ENCODE data around the gene ABCA3. TPM values are rescaled to one million over a fixed set of nuclear protein-coding genes. Genes with fewer than 3 reads are reported as not detected.

Gene ABCA3
- polyA plus RNA-seq, 4 donors: 1.1 to 4.7 (median 1.8) TPM

- DNase-seq (no peak), FAIRE-seq (no peak)
- Histone ChIP-seq H3K4me3 (ENCODE audit: low read depth in 1 of 3, low read length in 3 of 3) (no peak overlapping the region), H3K27ac (ENCODE audit: low read depth in 1 of 3, low read length in 2 of 3) (no peak overlapping the region), H3K4me1 (ENCODE audit: control insufficient read depth in 3 of 3, insufficient read depth in 2 of 3, low read depth in 1 of 3, low read length in 2 of 3) (no peaks in the 10 kb centered on the region), H3K27me3 (ENCODE audit: control insufficient read depth in 3 of 3, insufficient read depth in 3 of 3, low read length in 3 of 3) (no peaks in the 10 kb centered on the region), H3K36me3 (ENCODE audit: control insufficient read depth in 3 of 3, insufficient read depth in 2 of 3, low read depth in 1 of 3, low read length in 3 of 3) (peaks cover 24 to 79% (median 34%) of the 10 kb centered on the region in 3 donors), H3K9me3 (ENCODE audit: control insufficient read depth in 2 of 2, insufficient read depth in 1 of 2, low read depth in 1 of 2, low read length in 1 of 2) (no peaks in the 10 kb centered on the region)
- 92 to 94% (median 93%) methylated on average over 6 of the region's 6 CpGs for WGBS, 3 donors
These were observed 82.8 kb downstream of the ABCA3 start for GRCh38 chr16:2257726-2258125.

GRCh38 chr16:2256531-2257140, 83.9 kb downstream of the ABCA3 start:
- Histone ChIP-seq H3K4me1 (ENCODE audit: control insufficient read depth in 3 of 3, insufficient read depth in 2 of 3, low read depth in 1 of 3, low read length in 2 of 3) (peaks cover 0 to 7% (median 0%) of the 10 kb centered on the region in 3 donors), H3K36me3 (ENCODE audit: control insufficient read depth in 3 of 3, insufficient read depth in 2 of 3, low read depth in 1 of 3, low read length in 3 of 3) (peaks cover 19 to 81% (median 30%) of the 10 kb centered on the region in 3 donors), H3K4me3 (ENCODE audit: low read depth in 1 of 3, low read length in 3 of 3) (no peak overlapping the region), H3K27me3 (ENCODE audit: control insufficient read depth in 3 of 3, insufficient read depth in 3 of 3, low read length in 3 of 3) (no peaks in the 10 kb centered on the region), H3K27ac (ENCODE audit: low read depth in 1 of 3, low read length in 2 of 3) (no peak overlapping the region), H3K9me3 (ENCODE audit: control insufficient read depth in 2 of 2, insufficient read depth in 1 of 2, low read depth in 1 of 2, low read length in 1 of 2) (no peaks in the 10 kb centered on the region)
- WGBS, 3 donors: 88 to 94% (median 93%) methylated on average over 12 of the region's 12 CpGs
- FAIRE-seq (no peak), DNase-seq (no peak)

- H3K4me1 ChIP-seq (ENCODE audit: control insufficient read depth in 3 of 3, insufficient read depth in 2 of 3, low read depth in 1 of 3, low read length in 2 of 3): peaks cover 0 to 11% (median 2%) of the 10 kb centered on the region in 3 donors
- H3K36me3 ChIP-seq (ENCODE audit: control insufficient read depth in 3 of 3, insufficient read depth in 2 of 3, low read depth in 1 of 3, low read length in 3 of 3): peaks cover 16 to 76% (median 23%) of the 10 kb centered on the region in 3 donors
- no peaks in the 10 kb centered on the region for H3K27me3 ChIP-seq (ENCODE audit: control insufficient read depth in 3 of 3, insufficient read depth in 3 of 3, low read length in 3 of 3)
- 84 to 90% (median 87%) methylated on average over 11 of the region's 11 CpGs for WGBS, 3 donors
- H3K4me3 ChIP-seq (ENCODE audit: low read depth in 1 of 3, low read length in 3 of 3): no peak overlapping the region
- no peak overlapping the region for H3K27ac ChIP-seq (ENCODE audit: low read depth in 1 of 3, low read length in 2 of 3)
- H3K9me3 ChIP-seq (ENCODE audit: control insufficient read depth in 2 of 2, insufficient read depth in 1 of 2, low read depth in 1 of 2, low read length in 1 of 2): no peaks in the 10 kb centered on the region
- no peak for DNase-seq
- FAIRE-seq: no peak
These were observed 87.2 kb downstream of the ABCA3 start for GRCh38 chr16:2253293-2253692.

- H3K36me3 ChIP-seq (ENCODE audit: control insufficient read depth in 3 of 3, insufficient read depth in 2 of 3, low read depth in 1 of 3, low read length in 3 of 3): peaks cover 15 to 75% (median 23%) of the 10 kb centered on the region in 3 donors
These were observed 87.8 kb downstream of the ABCA3 start for GRCh38 chr16:2252806-2253148.

GRCh38 chr16:2251296-2252111, 89.0 kb downstream of the ABCA3 start, which contains the start of gene ECI1:
Gene ECI1, minus strand, starts transcription at chr16:2251587. Its CDS starts 21 bp downstream, at chr16:2251566.
- peak within 1 kb of the TSS; percentile 66 to 91 (median 88) for H3K4me3 ChIP-seq (ENCODE audit: low read depth in 1 of 3, low read length in 3 of 3)
- no peaks in the 10 kb centered on the region for H3K9me3 ChIP-seq (ENCODE audit: control insufficient read depth in 2 of 2, insufficient read depth in 1 of 2, low read depth in 1 of 2, low read length in 1 of 2)
- peak; percentile 95 to 97 for DNase-seq
- H3K27ac ChIP-seq (ENCODE audit: low read depth in 1 of 3, low read length in 2 of 3): peak within 1 kb of the TSS; percentile 77 to 98 (median 80)
- H3K27me3 ChIP-seq (ENCODE audit: control insufficient read depth in 3 of 3, insufficient read depth in 3 of 3, low read length in 3 of 3): no peaks in the 10 kb centered on the region
- WGBS, 3 donors: 0 to 2% (median 2%) methylated on average over 59 to 88 of the region's 88 CpGs
- H3K36me3 ChIP-seq (ENCODE audit: control insufficient read depth in 3 of 3, insufficient read depth in 2 of 3, low read depth in 1 of 3, low read length in 3 of 3): peaks cover 11 to 74% (median 17%) of the 10 kb centered on the region in 3 donors
- FAIRE-seq: no peak
- peaks cover 0 to 11% (median 2%) of the 10 kb centered on the region in 3 donors for H3K4me1 ChIP-seq (ENCODE audit: control insufficient read depth in 3 of 3, insufficient read depth in 2 of 3, low read depth in 1 of 3, low read length in 2 of 3)

More at GRCh38 chr16:2252806-2253148, 87.8 kb downstream of the ABCA3 start:
- H3K9me3 ChIP-seq (ENCODE audit: control insufficient read depth in 2 of 2, insufficient read depth in 1 of 2, low read depth in 1 of 2, low read length in 1 of 2): no peaks in the 10 kb centered on the region
- no peak for FAIRE-seq
- no peak overlapping the region for H3K4me3 ChIP-seq (ENCODE audit: low read depth in 1 of 3, low read length in 3 of 3)
- WGBS, 3 donors: 94 to 95% (median 94%) methylated on average over 7 of the region's 7 CpGs
- no peak for DNase-seq
- no peaks in the 10 kb centered on the region for H3K27me3 ChIP-seq (ENCODE audit: control insufficient read depth in 3 of 3, insufficient read depth in 3 of 3, low read length in 3 of 3)
- peak overlapping the region in 1 of 3 donors; percentile 12 for H3K27ac ChIP-seq (ENCODE audit: low read depth in 1 of 3, low read length in 2 of 3)
- peaks cover 0 to 11% (median 2%) of the 10 kb centered on the region in 3 donors for H3K4me1 ChIP-seq (ENCODE audit: control insufficient read depth in 3 of 3, insufficient read depth in 2 of 3, low read depth in 1 of 3, low read length in 2 of 3)

GRCh38 chr16:2250652-2251295, 89.8 kb downstream of the ABCA3 start:
- Histone ChIP-seq H3K36me3 (ENCODE audit: control insufficient read depth in 3 of 3, insufficient read depth in 2 of 3, low read depth in 1 of 3, low read length in 3 of 3) (peaks cover 9 to 74% (median 16%) of the 10 kb centered on the region in 3 donors), H3K27me3 (ENCODE audit: control insufficient read depth in 3 of 3, insufficient read depth in 3 of 3, low read length in 3 of 3) (no peaks in the 10 kb centered on the region), H3K27ac (ENCODE audit: low read depth in 1 of 3, low read length in 2 of 3) (peak overlapping the region; percentile 77 to 98 (median 80)), H3K4me3 (ENCODE audit: low read depth in 1 of 3, low read length in 3 of 3) (peak overlapping the region; percentile 66 to 91 (median 88)), H3K4me1 (ENCODE audit: control insufficient read depth in 3 of 3, insufficient read depth in 2 of 3, low read depth in 1 of 3, low read length in 2 of 3) (peaks cover 0 to 11% (median 2%) of the 10 kb centered on the region in 3 donors), H3K9me3 (ENCODE audit: control insufficient read depth in 2 of 2, insufficient read depth in 1 of 2, low read depth in 1 of 2, low read length in 1 of 2) (no peaks in the 10 kb centered on the region)
- FAIRE-seq (no peak), DNase-seq (peak in 1 of 2 donors; percentile 61)
- WGBS, 3 donors: 1 to 7% (median 5%) methylated on average over 35 of the region's 35 CpGs

GRCh38 chr16:2246301-2246885, 94.1 kb downstream of the ABCA3 start:
- Histone ChIP-seq H3K27me3 (ENCODE audit: control insufficient read depth in 3 of 3, insufficient read depth in 3 of 3, low read length in 3 of 3) (no peaks in the 10 kb centered on the region), H3K27ac (ENCODE audit: low read depth in 1 of 3, low read length in 2 of 3) (no peak overlapping the region), H3K9me3 (ENCODE audit: control insufficient read depth in 2 of 2, insufficient read depth in 1 of 2, low read depth in 1 of 2, low read length in 1 of 2) (no peaks in the 10 kb centered on the region), H3K4me3 (ENCODE audit: low read depth in 1 of 3, low read length in 3 of 3) (no peak overlapping the region), H3K4me1 (ENCODE audit: control insufficient read depth in 3 of 3, insufficient read depth in 2 of 3, low read depth in 1 of 3, low read length in 2 of 3) (peaks cover 0 to 3% (median 2%) of the 10 kb centered on the region in 3 donors), H3K36me3 (ENCODE audit: control insufficient read depth in 3 of 3, insufficient read depth in 2 of 3, low read depth in 1 of 3, low read length in 3 of 3) (peaks cover 2 to 71% (median 5%) of the 10 kb centered on the region in 3 donors)
- FAIRE-seq: no peak
- WGBS, 3 donors: 88 to 92% (median 89%) methylated on average over 18 of the region's 18 CpGs
- no peak for DNase-seq

Measured in small intestine (tissue), 7 donors.